ENCODE measurements around the gene TMEM59.

DNA sequence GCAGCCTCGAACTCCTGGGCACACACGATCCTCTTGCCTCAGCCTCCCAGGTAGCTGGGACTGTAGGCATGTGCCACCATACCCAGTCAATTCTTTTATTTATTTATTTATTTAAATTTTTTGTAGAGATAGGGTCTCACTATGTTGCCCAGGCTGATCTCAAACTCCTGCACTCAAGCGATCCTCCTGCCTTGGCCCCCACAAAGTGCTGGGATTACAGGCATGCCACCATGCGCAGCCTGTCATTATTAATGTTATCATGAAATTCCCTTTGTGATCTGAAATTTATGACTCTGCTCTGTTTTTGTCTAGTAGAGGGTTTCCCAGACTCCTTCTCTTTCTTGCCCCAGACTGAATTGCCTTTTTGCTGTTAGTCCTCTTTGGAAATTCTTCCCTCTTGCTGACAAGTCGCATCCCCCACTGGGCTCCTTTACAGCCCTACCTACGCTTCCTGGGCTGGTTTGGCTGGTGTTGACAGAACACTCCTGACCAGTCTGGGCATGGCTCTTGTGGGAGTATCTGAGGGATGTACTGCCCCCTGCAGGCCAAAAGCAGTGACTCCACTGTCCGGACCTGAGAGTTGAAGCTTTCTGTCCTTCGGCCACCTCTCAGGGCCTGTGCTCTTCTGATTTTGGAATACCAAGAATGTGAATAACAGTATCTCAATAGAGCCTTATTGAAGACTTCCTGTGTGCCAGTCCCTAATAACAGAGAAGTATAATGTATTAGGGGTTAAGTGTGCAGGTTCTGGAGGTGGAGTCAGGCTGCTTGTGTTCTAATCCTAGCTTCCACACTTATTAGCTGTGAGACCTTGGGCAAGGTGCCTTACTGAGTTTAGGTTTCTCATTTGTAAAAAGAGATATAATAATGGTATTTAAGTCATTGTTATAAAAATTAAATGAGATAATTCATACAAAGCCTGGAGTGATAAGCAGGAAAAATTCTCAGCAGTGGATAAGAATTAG, 28.6 kb upstream of the TMEM59 start:
- TF ChIP-seq CTCF (IDR thresholded peaks at IDR 0.05; ENCODE audit: low read depth, low read length, poor library complexity, severe bottlenecking) (peak; percentile 96), EZH2phosphoT487 (IDR thresholded peaks at IDR 0.05; ENCODE audit: borderline replicate concordance, low read length) (no peak)
